Stimulated activated CD4-positive, alpha-beta T cell treated with anti-CD3 and anti-CD28 coated beads, Interleukin-1b, Interleukin-23, amount 100 ng/mL, for 24 hours (primary cell): Measurements from ENCODE around the gene INTS13.
"Not testable (repeated sequence)": the region's sequence is repeated elsewhere in the genome, so short reads cannot be mapped to it uniquely, and the experiment has no call there.

Source experiments
- DNase-seq, 4 experiments: peaks; one replicate each; pipeline ENCODE4 v3.0.0-alpha.2; 2020; ENCODE audit warnings: low read depth in 4 of 4, low spot score in 1 of 4

The INTS13 gene

DNA sequence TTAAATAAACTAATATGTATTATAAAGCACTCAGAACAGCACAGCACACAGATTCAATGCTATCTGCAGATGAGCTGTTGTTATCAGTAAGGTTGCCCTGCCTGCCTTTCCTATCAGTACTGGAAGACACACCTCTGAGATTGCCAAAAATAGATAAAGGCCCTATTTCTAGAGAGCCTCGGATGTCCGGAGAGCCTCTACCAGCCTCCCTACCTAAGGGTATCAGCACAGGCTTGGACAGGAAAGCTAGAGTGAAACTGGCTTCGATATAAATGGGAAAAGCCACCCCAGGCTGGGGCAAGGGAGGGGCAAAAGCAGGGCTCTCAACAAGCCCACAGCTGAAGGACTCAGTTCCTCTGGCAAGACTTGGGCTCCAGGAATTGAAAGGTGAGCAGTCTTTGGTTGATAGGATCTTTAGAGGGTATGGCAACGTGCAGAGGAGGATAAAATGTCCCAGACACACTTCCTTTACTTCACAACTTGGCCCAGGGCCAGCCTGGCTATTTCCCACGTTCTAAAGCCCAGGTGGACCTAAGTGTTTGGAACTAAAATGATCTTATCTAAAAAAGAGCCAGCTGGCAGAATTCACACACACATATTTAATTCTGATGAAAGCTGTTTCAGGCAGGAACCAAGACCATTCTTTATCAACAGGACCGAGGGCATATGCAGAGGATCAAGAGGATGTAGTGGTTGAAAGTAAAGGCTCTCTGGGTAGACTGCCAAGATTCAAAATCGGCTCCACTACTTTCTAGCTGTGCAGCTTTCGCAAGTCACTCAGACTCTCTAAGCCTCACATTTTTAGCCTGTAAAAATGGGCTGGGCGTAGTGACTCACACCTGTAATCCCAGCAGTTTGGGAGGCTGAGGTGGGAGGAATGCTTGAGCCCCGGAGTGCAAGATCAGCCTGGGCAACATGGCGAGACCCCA lies 67.0 kb downstream of the INTS13 start:
- DNase-seq = no peak

DNA sequence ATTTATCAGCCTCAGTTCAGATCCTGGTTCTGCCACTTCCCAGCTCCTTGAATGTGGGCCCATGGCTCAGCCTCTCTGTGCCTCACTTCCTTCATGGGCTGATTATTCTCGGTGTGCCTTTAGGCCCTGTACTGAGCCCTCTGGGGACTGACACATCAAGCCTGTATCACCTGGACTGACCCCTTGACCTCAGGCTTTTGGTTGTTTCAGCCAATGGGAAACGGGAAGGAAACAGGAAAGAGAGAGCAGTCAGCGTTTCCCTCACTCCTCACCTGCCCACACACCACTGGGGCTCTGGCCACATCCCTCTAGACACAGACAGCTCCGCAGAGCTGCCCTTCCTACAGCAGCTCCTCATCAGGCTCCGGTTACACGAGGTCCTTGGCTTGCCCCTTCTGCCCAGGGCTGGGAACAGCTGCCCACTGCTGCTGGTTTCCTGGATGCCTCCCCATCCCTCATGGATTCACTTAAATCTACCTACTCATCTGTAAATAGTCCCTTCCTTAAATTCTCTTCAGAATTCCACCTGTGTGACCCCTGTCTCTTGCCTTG lies 67.8 kb downstream of the INTS13 start:
- DNase-seq = no peak

DNA sequence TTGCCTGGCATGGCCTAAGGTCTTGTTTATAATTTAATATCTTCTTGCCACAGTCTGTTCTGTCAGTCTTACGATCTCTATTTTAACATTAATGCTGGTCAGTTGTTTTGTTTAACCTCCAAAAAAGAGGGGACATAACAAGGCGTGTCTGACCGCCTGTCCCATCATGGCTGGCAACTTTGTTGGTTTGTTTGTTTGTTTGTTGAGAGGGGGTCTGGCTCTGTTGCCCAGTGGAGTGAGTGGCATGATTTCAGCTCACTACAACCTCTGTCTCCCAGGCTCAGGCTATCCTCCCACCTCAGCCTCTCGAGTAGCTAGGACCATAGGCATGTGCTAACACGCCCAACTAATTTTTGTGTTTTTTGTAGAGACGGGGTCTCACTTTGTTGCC lies 68.7 kb downstream of the INTS13 start:
- no peak for DNase-seq

DNA sequence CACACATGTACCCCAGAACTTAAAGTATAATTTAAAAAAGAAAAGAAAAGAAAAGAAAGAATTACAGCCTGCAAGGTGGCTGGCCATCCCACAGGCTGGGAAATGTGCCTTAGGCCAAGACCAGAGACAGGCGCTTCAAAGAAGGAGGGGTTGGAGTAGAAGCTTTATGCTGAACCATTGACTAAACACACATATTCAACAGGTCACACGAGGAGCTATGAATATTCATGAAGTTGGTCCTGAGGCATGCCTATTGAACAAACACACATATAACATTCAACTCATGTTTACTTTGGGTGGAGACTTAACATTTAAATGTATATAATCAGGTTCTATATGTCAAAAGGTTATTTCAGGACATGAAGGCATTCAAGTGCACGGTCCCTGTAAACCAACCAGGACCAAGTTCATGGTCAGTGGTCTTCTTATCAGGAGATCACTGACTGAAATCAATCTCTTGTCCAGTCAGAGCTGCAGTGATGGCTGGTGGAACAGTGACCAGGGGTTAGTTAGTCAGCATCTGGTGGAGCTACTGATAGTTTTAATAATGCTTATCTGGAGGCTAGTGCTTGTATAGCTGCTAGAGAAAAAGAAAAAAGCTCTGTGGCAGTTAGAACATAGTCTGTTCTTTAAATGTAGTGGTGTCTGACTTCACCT lies 69.2 kb downstream of the INTS13 start:
- DNase-seq = no peak

DNA sequence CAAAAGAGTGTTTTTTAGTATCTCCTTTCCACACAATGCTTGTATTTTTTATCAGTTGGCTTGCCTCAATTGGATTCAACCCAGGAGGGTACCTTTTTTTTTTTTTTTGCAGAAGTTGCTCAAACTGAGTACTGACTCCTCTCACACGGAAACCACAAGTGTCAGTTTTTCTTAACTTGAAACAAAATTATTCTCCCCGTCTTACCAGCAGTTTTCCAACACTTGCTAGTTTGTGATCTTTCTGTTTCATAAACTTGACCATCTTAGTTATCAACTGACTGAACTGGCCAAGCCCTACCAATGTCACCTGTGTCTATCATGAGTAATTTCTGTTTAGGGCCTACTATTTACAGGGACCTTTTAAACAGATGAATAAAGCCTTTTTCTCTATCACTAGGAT lies 70.7 kb downstream of the INTS13 start:
- DNase-seq = no peak

DNA sequence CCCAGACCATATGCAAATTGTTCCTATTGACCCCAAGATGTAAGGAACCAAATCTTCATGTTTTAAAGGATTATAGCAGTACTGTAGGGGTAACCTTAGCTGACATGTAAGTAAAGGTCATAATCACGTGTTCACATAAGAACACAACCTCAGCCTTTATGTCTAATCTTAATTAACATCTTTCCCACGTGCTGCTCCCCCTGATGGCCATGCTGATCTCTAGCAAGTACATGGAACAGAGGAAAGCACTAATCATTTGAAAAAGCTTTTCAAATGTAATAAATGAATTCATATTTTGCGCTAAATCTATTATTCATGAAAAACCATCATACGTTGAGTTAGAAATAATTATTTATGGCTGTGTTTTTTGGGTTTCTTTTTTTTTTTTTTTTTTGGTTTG lies 74.3 kb downstream of the INTS13 start:
- no peak for DNase-seq

DNA sequence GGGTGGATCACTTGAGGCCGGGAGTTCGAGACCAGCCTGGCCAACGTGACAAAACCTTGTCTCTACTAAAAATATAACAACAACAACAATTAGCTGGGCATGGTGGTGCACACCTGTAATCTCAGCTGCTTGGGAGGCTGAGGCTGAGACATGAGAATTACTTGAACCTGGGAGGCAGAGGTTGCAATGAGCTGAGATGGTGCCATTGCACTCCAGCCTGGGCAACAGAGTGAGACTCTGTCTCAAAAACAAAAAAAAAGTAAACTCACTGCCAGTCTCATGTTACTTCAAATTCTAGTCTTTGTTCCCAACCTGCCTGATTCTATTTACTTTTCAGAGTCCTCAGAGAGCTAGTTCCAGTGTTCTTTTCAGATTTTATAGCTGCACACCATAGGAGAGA lies 75.0 kb downstream of the INTS13 start:
- not testable (repeated sequence) for DNase-seq

DNA sequence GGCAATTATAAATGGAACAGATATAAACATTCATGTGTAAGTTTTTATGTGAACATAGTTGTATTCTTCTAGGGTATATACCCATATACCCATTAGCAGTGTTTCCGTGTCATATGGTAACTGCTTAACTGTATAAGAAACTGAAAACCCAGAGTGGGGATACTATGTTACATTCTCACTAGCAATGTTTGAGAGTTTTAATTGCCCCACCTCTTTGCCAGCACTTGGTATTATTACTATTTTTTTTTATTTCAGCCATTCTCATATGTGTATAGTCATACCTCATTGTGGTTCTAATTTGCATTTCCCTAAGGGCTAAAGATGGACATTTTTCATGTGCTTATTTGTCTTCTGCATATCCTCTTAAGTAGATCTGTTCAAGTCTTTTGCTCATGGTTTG lies 76.1 kb downstream of the INTS13 start:
- no peak for DNase-seq

DNA sequence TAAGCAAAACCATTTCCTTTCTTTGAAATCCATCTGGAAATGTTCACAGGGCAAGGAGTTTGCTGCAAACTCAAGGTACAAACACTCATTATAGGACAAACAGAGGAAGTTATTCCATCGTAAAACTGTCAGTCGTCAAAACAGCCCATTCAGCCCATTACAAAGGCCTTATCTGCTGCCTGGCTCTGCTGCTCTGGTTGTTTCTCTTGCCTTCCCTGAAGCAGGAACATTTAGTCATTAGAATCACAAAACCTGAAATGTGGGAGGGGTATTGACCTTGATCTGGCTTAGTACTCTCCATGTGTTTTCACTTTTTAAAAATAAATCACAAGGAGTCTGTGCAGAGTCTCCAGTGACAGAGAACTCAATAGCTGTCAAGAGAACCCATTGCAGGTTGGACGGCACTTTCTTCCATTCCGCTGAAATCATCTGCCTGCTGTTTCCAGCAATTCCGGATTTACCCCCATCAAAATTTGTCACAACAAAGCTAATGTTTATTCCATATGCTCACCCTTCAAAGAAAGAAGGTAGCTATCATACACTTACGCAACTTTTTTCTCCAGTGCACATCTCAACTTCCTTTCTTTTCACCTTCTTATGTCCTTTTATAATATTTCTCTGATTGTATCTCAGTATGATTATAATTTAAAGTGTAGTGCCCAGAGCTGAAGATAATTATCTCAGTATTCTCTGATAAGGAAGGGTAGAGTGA lies 80.2 kb downstream of the INTS13 start:
- no peak for DNase-seq

DNA sequence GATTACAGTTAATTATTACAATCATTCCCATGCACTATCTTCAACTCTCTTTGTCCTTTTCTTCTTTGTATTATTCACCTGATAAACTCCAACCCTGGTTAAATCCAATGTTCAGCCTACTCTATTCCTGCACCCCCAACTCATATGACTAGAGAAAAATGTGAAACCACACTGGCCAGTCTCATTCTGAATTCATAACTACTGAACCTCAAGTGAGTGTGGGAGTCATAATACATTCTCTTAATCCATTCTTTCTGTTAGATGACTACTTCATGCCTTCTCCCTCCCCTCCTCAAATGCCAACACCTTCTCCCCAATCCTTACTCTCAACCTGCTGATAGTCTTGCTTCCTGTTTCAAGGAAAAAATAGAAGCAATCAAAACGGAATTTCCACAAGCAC lies 82.4 kb downstream of the INTS13 start:
- no peak for DNase-seq
